ENCODE results near the gene MED15. TPM values are rescaled to one million over a fixed set of nuclear protein-coding genes. Genes with fewer than 3 reads are reported as not detected.

Gene MED15
- total and polyA plus RNA-seq, 2 of the 8 experiments (the other 6 are each of a cell fraction or from before 2014, with no cell fraction given), result 28.3 to 57.1 TPM

DNA sequence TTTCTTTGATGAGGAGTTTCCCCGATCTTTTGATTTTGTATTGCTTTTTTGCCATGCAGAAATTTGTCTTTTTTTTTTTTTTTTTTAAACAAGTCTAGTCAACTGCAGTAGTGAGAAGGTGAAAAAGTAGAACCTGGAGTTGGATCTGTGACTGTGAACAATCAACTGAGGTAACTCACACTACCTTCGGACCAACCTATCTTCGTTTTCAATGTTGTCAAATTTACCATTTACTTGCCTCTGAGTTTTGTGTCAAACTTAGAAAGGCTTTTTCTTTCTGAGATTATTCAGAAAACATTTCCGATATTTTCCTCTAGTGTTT, 32.3 kb upstream of the MED15 start:
- Histone ChIP-seq H3K79me2 (ENCODE audit: control insufficient read depth in 1 of 2, insufficient read depth in 2 of 2, low read length in 2 of 2) (no peaks in the 10 kb centered on the region), H3K27ac (ENCODE audit: low read depth, low read length) (no peak overlapping the region), H3K18ac (ENCODE audit: extremely low read depth, low read length) (no peak overlapping the region), H3K23ac (ENCODE audit: insufficient read length) (no peak overlapping the region), H3K4me2 (ENCODE audit: insufficient read depth in 1 of 2, low read depth in 2 of 2, low read length in 2 of 2) (no peak overlapping the region), H2BK20ac (ENCODE audit: low read length) (no peak overlapping the region), H3K9ac (replicated peaks in 1 of 4; ENCODE audit: extremely low read depth in 1 of 4, low read depth in 3 of 4, low read length in 3 of 4) (no peak overlapping the region), H3K56ac (replicated peaks; ENCODE audit: insufficient read length, low read depth, low read length) (no peak overlapping the region), H3K4ac (replicated peaks; ENCODE audit: insufficient read length, low read depth, low read length) (no peak overlapping the region), H4K8ac (ENCODE audit: extremely low read depth, insufficient read depth, low read length) (no peak overlapping the region), H3K4me1 (replicated peaks in 1 of 4; ENCODE audit: control insufficient read depth in 3 of 4, insufficient read depth in 4 of 4, low read length in 3 of 4) (no peaks in the 10 kb centered on the region), H4K20me1 (replicated peaks in 1 of 2; ENCODE audit: control insufficient read depth in 1 of 2, insufficient read depth in 2 of 2, low read length in 2 of 2) (no peaks in the 10 kb centered on the region), H2BK120ac (replicated peaks; ENCODE audit: low read depth, low read length) (no peak overlapping the region), H2AK5ac (ENCODE audit: low read depth, low read length) (no peak overlapping the region), H3K79me1 (ENCODE audit: low read depth, low read length) (no peaks in the 10 kb centered on the region), H3K23me2 (ENCODE audit: low read depth, low read length) (no peaks in the 10 kb centered on the region; the same call in 1 of the 2 replicates), H4K91ac (replicated peaks; ENCODE audit: insufficient read length, low read length) (no peak overlapping the region), H3K36me3 (ENCODE audit: control insufficient read depth in 2 of 4, insufficient read depth in 4 of 4, low read length in 3 of 4) (no peaks in the 10 kb centered on the region), H2AFZ (ENCODE audit: low read length) (no peak overlapping the region), H2BK15ac (ENCODE audit: low read length) (no peak overlapping the region), H4K5ac (ENCODE audit: insufficient read length, low read depth, low read length) (no peak overlapping the region), H3K9me3 (ENCODE audit: insufficient read depth in 2 of 2, low read depth in 1 of 2, low read length in 1 of 2) (peaks cover 0 to 3% of the 10 kb centered on the region in 2 experiments; a peak in 1 of 4 replicates), H3K4me3 (ENCODE audit: extremely low read depth in 1 of 4, insufficient read depth in 2 of 4, low read depth in 3 of 4, low read length in 4 of 4) (no peak overlapping the region), H2BK5ac (ENCODE audit: low read depth, low read length) (no peak overlapping the region), H2BK12ac (ENCODE audit: low read depth, low read length) (no peak overlapping the region), H3K14ac (ENCODE audit: insufficient read length) (no peak overlapping the region), H3K27me3 (replicated peaks in 1 of 4; ENCODE audit: control insufficient read depth in 3 of 4, extremely low read depth in 1 of 4, insufficient read depth in 3 of 4, low read length in 3 of 4) (no peaks in the 10 kb centered on the region)
- 91% methylated on average over 4 of the region's 4 CpGs; no CpG with 5 or more reads in 1 of the 2 experiments for WGBS, 2 experiments (ENCODE audit: extremely low coverage in 1 of 2, insufficient coverage in 1 of 2, insufficient read length in 1 of 2, insufficient replicate concordance in 2 of 2, low coverage in 1 of 2, low lambda C conversion rate in 2 of 2, missing lambda C conversion rate in 1 of 2)
- FAIRE-seq (no peak), DNase-seq (ENCODE audit: low read depth in 1 of 2, low spot score in 2 of 2) (no peak)
- ChIA-PET CTCF (ENCODE audit: partially characterized antibody) (no interaction called here), POLR2A (ENCODE audit: partially characterized antibody) (no interaction called here)
- TF ChIP-seq TBP (IDR thresholded peaks at IDR 0.05; ENCODE audit: low read depth, low read length) (no peak), SIN3A (conservative IDR thresholded peaks at IDR 0.05 in 1 of 2, IDR thresholded peaks at IDR 0.05 in 1 of 2; ENCODE audit: low read depth in 1 of 2, low read length in 2 of 2) (no peak), HDAC6 (IDR thresholded peaks at IDR 0.05; ENCODE audit: low read depth, low read length) (no peak), GABPA (IDR thresholded peaks at IDR 0.05; ENCODE audit: borderline replicate concordance, insufficient read depth, low read length) (no peak), RXRA (IDR thresholded peaks at IDR 0.05; ENCODE audit: insufficient read depth, low read depth, low read length) (no peak), CEBPB (IDR thresholded peaks at IDR 0.05; ENCODE audit: low read depth, low read length) (no peak)
- TF ChIP-seq, protein P1, sequence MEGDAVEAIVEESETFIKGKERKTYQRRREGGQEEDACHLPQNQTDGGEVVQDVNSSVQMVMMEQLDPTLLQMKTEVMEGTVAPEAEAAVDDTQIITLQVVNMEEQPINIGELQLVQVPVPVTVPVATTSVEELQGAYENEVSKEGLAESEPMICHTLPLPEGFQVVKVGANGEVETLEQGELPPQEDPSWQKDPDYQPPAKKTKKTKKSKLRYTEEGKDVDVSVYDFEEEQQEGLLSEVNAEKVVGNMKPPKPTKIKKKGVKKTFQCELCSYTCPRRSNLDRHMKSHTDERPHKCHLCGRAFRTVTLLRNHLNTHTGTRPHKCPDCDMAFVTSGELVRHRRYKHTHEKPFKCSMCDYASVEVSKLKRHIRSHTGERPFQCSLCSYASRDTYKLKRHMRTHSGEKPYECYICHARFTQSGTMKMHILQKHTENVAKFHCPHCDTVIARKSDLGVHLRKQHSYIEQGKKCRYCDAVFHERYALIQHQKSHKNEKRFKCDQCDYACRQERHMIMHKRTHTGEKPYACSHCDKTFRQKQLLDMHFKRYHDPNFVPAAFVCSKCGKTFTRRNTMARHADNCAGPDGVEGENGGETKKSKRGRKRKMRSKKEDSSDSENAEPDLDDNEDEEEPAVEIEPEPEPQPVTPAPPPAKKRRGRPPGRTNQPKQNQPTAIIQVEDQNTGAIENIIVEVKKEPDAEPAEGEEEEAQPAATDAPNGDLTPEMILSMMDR (IDR thresholded peaks at IDR 0.05; ENCODE audit: control extremely low read depth in 1 of 3, insufficient read depth in 1 of 3, low read depth in 1 of 3, low read length in 3 of 3), result no peak

All from H1 (cell line).